NCI-H2171 (cell line): ENCODE data around the gene SLC23A2.
A peak's percentile ranks its signal among the peaks of the same experiment; 100 is the strongest.
"Not testable (repeated sequence)": the region's sequence is repeated elsewhere in the genome, so short reads cannot be mapped to it uniquely, and the experiment has no call there.

Experiments used
- DNase-seq: peaks from one replicate; lab custom pipeline; 2025; lab: John Stamatoyannopoulos, UW

The SLC23A2 gene

DNA sequence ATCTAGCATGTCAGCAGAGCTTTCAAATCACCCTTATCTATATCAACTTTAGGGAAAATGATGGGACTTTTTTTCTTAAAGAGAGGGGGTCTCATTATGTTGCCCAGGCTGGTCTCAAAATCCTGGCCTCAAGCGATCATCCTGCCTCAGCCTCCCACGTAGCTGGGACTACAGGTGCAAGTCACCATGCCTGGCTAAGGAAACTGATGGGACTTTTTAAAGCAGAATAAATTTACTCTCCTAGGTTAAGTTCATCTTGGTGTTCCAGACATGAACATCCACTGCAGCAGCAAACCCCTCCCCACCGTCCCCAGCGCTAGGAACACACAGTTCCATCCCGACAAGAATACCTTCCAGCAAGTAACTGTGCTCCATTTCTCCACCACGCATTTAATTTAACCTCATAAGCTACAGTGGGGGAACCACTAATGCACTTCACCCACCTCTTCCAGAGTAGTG lies 64.9 kb downstream of the SLC23A2 start:
- no peak for DNase-seq

DNA sequence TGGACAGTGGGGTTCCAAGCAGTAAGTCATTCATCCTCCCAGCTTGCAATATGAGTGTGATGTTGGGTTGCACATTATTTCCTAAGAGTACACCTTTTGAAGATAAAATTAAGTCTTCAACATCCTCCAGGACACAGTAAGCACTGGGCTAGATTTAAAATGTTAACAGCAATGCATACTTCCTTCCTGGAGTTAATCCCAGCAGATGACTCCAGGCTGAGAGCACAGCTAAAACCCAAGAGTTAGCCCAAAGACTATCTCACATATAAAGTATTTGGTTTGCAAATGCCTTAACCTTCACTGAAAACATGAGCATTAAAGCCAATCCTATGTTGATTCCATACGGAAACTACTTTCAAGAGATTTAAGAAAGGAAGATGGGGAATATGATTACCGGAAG lies 69.2 kb downstream of the SLC23A2 start:
- no peak for DNase-seq

DNA sequence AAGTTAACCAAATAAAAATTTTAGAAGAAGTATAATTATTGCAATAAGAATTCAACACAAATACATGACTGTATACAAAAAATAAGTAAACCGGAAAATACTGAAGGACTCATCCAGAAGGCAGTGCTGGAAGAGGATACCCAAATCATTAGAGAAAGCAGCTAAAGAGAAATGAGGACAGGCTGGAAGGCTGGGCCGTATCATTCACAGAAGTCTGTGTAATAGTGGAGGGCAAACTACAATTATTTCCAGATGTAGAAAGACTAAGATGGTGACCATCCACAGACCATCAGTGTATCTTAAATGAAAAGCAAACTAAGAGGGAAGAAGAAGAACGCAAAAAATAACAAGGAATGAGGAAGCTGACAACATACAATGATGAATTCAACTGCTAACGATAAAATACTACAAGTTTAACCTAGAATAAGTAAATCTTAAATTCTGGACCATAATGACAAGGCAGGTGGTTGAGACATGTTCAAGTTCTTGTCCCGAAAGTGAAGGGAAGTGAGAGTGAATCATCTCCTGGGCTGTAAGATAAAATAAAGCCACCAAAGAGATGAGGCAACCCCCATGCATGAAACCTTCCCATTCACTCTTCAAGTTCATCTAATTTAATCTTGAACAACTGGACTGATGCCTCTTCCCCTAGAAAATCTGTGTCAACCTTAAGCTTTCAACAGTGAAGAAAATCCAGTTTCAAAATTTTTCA lies 71.5 kb downstream of the SLC23A2 start:
- no peak for DNase-seq

DNA sequence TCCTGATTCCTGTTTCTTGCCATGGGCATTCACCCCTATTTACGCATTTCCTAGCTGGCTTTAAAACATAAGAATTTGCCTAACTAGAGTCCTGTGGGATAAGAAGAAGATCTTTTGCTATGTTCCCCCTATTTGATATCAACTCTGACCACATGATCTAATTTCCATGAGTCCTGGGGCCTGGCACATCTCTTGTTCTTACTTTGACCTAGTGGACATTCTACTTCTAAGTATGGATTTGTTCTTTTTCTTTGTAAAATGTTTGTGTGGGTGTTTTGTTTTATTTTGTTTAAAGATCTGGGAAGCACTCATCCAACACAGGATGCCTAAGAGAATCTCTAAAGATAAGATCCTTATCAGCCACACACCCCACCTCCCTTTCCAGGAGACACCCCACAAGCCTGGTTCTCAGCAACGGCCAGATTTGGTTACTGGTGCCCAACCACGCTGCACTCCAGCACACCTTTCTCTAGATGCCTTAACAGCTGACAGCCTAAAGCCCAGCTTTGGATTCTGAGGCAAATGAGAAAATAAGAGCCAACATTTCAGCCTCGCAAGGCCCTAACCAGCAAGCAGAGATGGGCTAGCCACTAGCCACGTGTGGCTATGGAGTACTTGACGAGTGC lies 74.7 kb downstream of the SLC23A2 start:
- no peak for DNase-seq

DNA sequence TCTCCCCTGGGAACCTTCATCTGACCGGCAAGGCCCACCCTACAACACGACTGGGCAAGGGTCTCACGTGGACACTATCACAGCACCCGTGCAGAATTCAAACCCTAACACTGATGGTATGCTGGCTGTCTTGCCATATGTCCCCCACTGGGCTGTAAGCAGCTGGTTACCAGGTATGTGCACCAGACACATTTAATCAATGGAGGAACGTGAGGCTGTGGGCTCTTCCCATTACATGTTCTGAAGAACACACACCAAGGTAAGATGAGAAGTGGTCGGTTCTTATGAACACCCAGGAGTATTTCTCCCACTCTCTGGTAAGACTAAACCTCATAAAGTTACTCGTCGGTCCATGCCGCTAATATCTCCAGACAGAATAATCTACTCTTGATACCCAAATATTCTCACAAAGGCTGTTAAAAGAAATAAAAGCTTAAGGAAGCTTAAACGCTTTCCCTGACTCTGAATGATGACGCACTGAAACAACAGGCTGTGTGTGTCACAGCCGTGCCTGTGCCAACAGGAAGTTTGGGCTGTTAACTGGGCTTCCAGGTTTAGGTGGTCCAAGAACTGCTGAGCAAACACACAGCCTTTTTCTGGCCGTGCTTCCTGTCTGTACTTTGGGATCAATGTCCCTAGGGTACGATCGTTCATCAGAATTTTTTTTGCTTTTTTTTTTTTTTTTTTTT lies 75.3 kb downstream of the SLC23A2 start:
- DNase-seq, result no peak

DNA sequence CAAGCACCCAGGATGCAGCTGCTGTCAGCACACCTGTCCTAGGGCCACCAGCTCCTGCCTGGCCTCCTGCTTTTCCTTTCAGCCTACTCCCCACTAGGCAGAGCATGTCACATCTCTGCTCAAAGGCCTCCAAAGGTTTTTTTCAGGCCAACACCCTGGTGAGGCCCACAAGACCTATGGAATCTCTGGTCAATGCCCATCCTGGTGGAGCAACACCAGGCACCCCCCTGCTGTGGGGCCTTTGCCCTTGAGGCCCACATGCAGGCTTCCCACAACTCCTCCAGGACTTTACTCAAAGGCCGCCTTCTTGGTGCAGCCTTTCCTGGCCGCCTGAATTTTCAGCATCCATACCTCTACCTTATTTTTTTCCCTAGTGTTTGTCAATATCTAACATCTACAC lies 76.9 kb downstream of the SLC23A2 start:
- no peak for DNase-seq

DNA sequence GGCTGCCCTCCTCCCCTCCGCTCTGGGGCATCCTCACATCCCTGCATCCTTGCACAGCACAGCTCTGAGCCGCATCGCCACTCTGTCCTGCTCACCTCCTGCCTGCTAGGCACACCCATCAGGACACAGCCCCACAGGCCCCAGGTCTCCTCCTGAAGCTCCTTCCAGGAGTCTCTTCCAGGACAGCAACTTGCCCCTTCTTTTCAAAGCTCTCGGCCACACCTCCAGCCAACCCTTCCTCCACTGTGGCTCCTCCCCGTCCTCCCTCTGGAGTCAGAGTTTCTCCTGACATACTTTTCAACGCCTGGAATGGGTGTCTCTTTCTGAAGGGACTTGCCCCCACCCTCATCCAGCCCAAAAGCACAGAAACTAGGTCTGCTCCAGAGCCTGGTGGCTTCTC lies 77.3 kb downstream of the SLC23A2 start:
- no peak for DNase-seq

DNA sequence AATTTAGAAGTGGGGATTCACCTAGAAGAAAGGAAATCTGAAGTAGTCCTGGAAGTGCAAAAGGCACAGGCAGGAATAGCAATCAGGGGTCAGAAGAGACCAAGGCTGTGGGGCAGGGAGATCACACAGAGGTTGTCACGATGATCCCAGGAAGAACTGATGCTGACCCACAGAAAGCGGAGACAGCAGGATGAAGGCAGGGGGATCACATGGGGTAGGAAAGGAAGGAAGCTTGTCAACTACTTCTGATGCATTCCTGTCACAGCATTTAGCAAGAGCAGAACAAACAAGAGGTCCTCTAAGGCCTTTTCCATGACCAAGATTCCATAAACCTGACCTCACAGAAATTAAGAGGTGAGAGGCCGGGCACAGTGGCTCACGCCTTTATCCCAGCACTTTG lies 79.1 kb downstream of the SLC23A2 start:
- DNase-seq, result no peak

DNA sequence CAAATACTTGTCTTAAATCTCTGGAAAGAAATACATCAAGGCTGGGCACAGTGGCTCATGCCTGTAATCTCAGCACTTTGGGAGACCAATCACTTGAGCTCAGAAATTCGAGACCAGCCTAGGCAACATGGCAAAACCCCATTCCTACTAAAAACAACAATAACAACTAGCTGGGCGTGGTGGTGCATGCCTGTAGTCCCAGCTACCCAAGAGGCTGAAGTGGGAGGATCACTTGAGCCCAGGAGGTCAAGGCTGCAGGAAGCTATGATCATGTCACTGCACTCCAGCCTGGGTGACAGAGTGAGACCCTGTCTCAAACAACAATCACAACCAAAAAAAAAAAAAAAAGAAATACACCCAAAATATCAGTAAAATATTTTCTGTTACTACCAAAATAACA lies 80.0 kb downstream of the SLC23A2 start:
- DNase-seq, result not testable (repeated sequence)

DNA sequence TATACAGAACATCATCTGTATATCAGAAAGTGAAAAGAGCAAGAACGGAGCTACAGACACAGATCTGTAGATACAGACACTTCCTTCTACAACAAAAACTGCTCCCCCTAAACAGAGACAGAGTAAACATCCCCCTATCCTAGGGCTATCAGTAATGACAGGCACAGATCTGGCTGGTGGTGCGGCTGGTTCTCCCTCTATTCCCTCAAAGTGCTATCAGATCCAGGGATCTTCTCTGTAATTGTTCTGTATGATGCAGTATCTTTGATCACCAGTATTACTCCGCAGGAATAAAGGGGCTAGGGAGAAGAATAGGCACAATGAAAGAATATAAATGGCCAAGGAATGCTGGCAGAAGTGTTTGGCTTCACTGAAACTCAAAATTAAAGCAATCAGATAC lies 80.7 kb downstream of the SLC23A2 start:
- no peak for DNase-seq

DNA sequence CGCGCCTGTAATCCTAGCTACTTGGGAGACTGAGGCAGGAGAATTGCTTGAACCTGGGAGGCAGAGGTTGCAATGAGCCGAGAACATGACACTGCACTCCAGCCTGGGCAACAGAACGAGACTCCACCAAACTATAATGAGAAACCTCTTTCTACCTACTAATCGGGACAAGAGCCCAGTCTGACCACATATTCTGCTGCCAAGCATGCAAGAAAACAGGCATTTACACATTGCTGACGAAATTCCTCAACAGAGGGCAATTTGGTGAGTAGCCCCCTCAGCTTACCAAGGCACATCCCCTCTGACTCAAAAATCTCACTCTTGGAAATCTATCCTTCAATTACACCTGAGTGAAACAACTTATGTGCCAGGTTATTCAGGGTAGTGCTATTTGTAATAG lies 81.2 kb downstream of the SLC23A2 start:
- no peak for DNase-seq

DNA sequence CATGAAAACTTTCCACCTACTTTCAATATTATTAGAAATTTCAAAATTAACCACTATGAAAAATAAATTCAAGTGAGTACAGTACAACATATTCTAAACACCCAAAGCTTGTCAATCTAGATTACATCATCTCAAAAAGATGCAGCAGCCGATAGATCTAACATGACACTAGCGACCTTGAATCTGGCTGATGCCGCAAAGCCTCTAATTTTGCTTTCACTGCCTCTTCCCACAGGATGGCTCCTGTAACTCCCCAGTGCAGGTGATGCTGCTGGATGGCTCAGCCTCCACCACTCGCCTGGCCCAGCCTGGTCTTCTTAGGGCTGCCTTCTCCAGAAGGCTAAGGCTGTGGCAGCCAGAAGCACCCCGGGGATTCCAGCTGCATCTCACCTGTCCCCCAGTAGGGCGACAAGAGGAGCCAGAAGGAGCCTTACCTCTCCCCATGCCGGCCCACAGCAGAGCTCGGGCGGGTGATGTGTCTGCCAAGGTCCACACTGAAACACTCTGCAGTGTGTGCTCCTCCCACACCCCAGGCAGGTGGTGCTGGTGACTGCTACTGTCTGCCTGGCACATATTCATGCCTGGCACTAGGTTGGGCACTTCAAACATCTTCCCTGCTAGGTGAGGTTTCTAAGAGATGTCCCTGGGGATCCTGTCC lies 82.1 kb downstream of the SLC23A2 start:
- DNase-seq, result peak; percentile 10

DNA sequence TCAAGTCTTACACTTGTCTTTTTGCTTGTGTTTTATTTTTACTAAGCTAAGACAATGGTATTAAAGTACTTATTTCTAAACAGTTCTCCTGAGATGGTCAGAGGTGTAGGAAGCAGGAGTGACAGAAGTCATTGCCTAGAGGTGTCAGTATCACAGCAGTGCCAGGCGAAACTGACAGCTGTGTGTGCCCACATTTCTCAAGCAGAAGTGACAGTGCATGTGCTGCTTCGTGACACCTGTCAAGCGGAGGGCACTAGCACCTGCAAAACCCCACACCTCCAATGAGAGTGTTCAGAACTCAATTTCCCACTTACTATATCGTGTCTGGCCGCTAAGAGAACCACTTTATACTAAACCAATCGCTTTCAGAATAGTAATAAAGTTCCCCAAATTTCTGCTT lies 82.8 kb downstream of the SLC23A2 start:
- no peak for DNase-seq

DNA sequence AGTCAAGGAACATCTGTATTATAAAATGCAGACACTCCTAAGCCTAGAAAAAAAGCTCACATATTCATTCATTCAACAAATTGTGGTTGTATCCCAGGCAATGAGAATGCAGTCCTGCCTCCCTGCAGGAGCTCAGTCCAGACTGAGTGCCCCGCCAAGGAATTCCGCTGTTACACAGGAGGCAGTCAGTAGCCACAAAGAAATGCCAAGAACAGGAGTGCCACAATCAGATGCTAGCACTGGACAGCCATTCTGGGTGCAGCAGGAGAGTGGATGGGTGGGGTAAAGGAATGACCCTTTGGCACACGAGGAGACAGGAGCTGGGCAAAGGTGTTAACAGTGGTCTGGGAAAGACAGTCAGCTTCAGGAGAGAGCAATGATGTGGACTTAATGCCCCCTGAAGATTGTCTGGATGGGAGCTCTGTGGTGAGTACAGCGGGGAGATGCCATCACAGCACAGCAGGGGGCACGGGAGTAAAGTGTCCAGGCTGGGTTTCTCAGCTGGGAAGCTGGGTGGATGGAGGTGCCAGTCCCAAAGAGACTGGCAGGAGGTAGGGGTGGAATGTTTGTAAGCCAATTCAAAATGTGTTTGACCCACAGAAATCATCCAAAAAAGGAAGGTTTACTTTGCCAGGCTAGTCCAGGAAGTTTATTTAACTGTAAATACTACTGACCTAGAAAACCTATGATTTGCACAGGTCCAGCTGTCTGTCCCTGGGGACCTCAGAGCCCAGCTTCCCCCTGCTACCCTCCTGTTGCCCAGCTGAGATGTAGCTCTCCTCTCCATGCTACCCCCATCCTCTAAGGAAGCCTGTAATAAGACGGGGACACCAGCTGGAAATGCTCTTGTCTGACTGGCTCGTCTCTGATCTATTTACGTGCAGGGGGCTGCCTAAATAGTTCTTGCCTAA lies 84.1 kb downstream of the SLC23A2 start:
- no peak for DNase-seq

DNA sequence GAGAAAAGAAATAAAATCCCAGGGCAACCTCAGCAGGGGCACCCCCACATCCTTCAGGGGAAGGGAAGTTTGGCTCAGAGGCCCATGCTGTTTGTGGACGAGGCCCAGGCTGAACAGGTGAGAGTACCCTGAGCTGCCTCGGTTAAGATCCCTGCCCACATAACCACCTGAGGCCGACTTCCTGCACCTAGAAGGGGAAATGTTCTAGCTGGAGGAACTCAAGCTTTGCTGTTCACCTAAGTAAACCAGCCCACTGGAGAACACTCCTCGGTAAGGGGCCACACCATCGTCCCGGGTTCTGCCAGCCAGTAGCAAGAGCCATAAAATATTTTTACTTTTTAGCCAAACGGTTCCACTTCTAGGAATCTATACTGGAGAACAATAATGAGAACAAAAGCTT lies 88.2 kb downstream of the SLC23A2 start:
- DNase-seq, result no peak

DNA sequence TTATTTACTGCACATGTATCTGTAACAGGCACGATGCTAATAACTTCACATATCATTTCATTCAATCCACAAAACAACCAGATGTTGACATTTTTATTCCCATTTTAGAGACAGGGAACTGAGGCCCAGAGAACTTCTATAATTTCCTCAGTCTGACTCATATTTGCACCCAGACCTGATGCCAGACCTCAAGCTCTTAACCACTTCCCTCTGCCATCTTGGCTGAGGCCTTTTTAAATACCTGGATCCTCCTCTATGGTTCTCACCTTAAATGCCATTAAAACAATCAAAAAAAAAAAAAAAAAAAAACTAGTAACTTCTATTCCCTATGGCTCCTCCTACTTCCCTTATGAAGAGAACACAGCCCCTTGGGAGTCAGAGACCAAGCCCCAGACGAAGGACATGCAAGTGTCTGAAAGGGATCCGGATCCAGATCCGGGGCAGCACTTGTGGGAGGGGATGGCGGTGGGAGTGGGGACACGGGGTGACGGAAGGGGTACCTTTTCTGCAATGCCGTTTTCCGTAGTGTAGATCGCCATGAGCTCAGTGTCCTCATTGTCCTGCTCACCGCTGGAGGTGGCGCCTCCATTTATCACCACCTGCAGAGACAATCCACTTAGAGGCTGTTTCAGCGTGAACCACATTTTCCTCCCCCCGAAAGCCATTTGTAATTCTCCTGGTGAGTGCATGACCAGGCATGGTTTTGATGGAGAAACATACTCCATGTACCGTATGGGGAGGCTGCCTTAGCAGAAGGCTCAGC lies 88.7 kb downstream of the SLC23A2 start:
- no peak for DNase-seq

DNA sequence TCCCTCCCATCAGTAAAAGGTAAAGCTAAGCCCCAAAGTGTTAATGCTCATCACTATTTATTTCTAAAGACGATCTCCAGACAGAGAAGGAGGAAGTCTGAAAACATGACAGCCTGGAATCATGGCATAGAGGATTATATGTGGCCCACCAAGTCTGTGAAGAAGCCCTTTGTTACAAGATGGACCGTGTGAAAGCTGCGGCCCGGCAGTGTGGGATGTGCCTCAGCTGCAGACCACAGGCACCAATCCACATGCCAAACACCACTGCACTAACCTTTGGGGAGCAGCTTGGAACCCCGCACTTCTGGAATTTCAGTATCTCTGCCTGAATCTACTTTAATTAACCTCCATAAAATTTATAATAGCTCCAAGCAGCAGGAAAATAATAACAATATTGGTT lies 90.4 kb downstream of the SLC23A2 start:
- no peak for DNase-seq

DNA sequence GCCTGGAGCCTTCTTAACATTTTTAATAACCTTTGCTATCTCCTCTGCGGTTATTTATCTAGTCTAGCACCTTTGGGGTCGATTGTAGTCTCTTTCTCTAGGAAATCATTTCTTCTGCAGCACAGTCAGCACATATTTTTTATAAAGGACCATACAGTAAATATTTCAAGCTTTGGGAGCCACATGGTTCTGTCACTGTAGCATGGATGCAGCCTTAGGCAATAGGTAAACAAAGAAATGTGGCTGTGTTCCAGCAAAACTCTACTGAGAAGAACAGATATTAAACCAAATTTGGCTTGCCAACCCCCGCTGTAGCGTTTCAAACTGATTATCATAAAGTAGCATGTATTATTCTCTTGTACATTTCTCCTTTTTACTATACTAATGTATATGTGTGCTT lies 95.7 kb downstream of the SLC23A2 start:
- DNase-seq, result no peak

DNA sequence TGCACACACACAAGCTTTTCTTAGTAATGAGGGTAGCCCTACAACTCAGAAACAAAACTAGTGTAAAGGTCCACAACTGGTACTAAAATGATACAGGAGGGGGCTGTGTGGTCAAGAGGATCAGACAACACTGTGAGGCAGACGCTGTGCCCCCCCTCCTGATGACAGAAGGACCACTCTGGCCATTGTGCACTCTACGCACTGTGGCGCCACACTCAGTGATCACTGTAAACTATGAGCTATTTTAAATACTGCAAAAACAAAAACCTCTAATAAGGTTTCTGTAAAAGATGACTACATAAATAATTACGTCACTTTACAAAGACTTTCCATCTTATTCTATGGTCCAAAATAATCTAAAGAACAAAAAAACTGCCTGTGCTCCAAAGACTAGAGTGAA lies 96.1 kb downstream of the SLC23A2 start:
- DNase-seq, result no peak

DNA sequence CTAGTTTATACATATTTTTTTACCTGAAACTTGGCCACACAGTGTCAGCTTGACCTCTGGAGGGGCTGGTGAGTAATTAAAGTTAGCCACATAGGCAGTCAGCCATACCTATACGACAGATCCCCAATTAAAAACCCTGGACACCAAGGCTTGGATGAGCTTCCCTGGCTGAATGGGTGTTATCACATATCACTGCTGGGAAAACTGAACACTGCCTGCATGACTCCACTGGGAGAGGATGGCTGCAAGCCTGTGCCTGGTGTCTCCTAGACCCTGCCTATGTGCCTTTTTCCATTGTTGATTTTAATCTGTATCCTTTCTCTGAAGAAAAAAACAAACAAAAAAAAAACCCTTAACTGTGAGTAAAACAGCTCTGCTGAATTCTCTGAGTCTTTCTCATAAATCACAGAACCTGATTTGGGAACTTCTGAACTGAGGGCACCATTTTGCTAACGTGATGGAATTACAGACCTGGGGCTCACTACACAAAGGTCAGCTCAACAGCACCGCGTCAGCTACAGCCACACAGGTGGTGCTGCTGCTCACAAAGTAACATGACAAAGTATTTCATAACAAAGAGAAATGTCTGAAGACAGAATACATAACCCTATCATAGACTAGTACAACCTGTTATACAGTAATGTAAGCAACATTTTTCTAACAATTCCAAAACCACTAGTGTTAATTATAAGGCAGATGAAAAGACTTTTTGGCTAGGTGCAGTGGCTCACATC lies 97.0 kb downstream of the SLC23A2 start:
- DNase-seq, result no peak
